ENCODE results near the gene ZFYVE28.

Gene ZFYVE28

GRCh38 chr4:2423695-2424094, 5.2 kb upstream of the ZFYVE28 start:
- no peaks in the 10 kb centered on the region for H3K9me2 ChIP-seq (replicated peaks; ENCODE audit: control insufficient read depth, low read length)
- no peak overlapping the region for H3K4me3 ChIP-seq (ENCODE audit: low read length)
- H3K36me3 ChIP-seq (ENCODE audit: control insufficient read depth, low read length), result no peaks in the 10 kb centered on the region
- H3K79me2 ChIP-seq (ENCODE audit: control insufficient read depth, low read length), result no peaks in the 10 kb centered on the region
- H3K27ac ChIP-seq (ENCODE audit: low read depth, low read length), result no peak overlapping the region
- TF ChIP-seq EZH2phosphoT487 (IDR thresholded peaks at IDR 0.05; ENCODE audit: borderline replicate concordance, low read length), result no peak
- TF ChIP-seq CTCF (IDR thresholded peaks at IDR 0.05; ENCODE audit: low read depth, low read length, poor library complexity, severe bottlenecking), result no peak
- H3K27me3 ChIP-seq (ENCODE audit: control insufficient read depth, low read length), result peaks cover 34% of the 10 kb centered on the region
- peaks cover 11% of the 10 kb centered on the region for H3K4me1 ChIP-seq (ENCODE audit: control insufficient read depth, low read length)
- H4K20me1 ChIP-seq (ENCODE audit: control insufficient read depth, insufficient read depth, low read depth, low read length), result no peaks in the 10 kb centered on the region
- H3F3A ChIP-seq (ENCODE audit: control insufficient read depth, insufficient read depth), result no peaks in the 10 kb centered on the region
- no peak overlapping the region for H3K4me2 ChIP-seq (ENCODE audit: low read length)
- H3K9me3 ChIP-seq (ENCODE audit: control insufficient read depth, insufficient read depth, low read length), result no peaks in the 10 kb centered on the region

GRCh38 chr4:2423066-2423465, 4.6 kb upstream of the ZFYVE28 start:
- Histone ChIP-seq H3K79me2 (ENCODE audit: control insufficient read depth, low read length) (no peaks in the 10 kb centered on the region), H4K20me1 (ENCODE audit: control insufficient read depth, insufficient read depth, low read depth, low read length) (no peaks in the 10 kb centered on the region), H3K27ac (ENCODE audit: low read depth, low read length) (no peak overlapping the region), H3K4me1 (ENCODE audit: control insufficient read depth, low read length) (peaks cover 11% of the 10 kb centered on the region), H3F3A (ENCODE audit: control insufficient read depth, insufficient read depth) (no peaks in the 10 kb centered on the region), H3K27me3 (ENCODE audit: control insufficient read depth, low read length) (peaks cover 35% of the 10 kb centered on the region), H3K36me3 (ENCODE audit: control insufficient read depth, low read length) (no peaks in the 10 kb centered on the region), H3K9me3 (ENCODE audit: control insufficient read depth, insufficient read depth, low read length) (no peaks in the 10 kb centered on the region), H3K9me2 (replicated peaks; ENCODE audit: control insufficient read depth, low read length) (no peaks in the 10 kb centered on the region), H3K4me3 (ENCODE audit: low read length) (no peak overlapping the region), H3K4me2 (ENCODE audit: low read length) (no peak overlapping the region)
- TF ChIP-seq EZH2phosphoT487 (IDR thresholded peaks at IDR 0.05; ENCODE audit: borderline replicate concordance, low read length), result no peak
- no peak for TF ChIP-seq CTCF (IDR thresholded peaks at IDR 0.05; ENCODE audit: low read depth, low read length, poor library complexity, severe bottlenecking)

- Histone ChIP-seq H3K4me2 (ENCODE audit: low read length) (no peak overlapping the region), H3K27ac (ENCODE audit: low read depth, low read length) (no peak overlapping the region), H3K4me3 (ENCODE audit: low read length) (no peak overlapping the region), H3K36me3 (ENCODE audit: control insufficient read depth, low read length) (no peaks in the 10 kb centered on the region), H3K9me3 (ENCODE audit: control insufficient read depth, insufficient read depth, low read length) (no peaks in the 10 kb centered on the region), H3K4me1 (ENCODE audit: control insufficient read depth, low read length) (peaks cover 11% of the 10 kb centered on the region), H3K9me2 (replicated peaks; ENCODE audit: control insufficient read depth, low read length) (no peaks in the 10 kb centered on the region), H3K79me2 (ENCODE audit: control insufficient read depth, low read length) (no peaks in the 10 kb centered on the region), H3F3A (ENCODE audit: control insufficient read depth, insufficient read depth) (no peaks in the 10 kb centered on the region), H4K20me1 (ENCODE audit: control insufficient read depth, insufficient read depth, low read depth, low read length) (no peaks in the 10 kb centered on the region), H3K27me3 (ENCODE audit: control insufficient read depth, low read length) (peaks cover 44% of the 10 kb centered on the region)
- TF ChIP-seq EZH2phosphoT487 (IDR thresholded peaks at IDR 0.05; ENCODE audit: borderline replicate concordance, low read length), result no peak
- TF ChIP-seq CTCF (IDR thresholded peaks at IDR 0.05; ENCODE audit: low read depth, low read length, poor library complexity, severe bottlenecking), result no peak
These were observed 3.5 kb upstream of the ZFYVE28 start for GRCh38 chr4:2421928-2422327.

- no peaks in the 10 kb centered on the region for H3K79me2 ChIP-seq (ENCODE audit: control insufficient read depth, low read length)
- H3K4me3 ChIP-seq (ENCODE audit: low read length), result no peak overlapping the region
- no peaks in the 10 kb centered on the region for H3F3A ChIP-seq (ENCODE audit: control insufficient read depth, insufficient read depth)
- H3K4me1 ChIP-seq (ENCODE audit: control insufficient read depth, low read length), result peaks cover 11% of the 10 kb centered on the region
- no peaks in the 10 kb centered on the region for H3K9me3 ChIP-seq (ENCODE audit: control insufficient read depth, insufficient read depth, low read length)
- no peak overlapping the region for H3K27ac ChIP-seq (ENCODE audit: low read depth, low read length)
- TF ChIP-seq EZH2phosphoT487 (IDR thresholded peaks at IDR 0.05; ENCODE audit: borderline replicate concordance, low read length), result no peak
- TF ChIP-seq CTCF (IDR thresholded peaks at IDR 0.05; ENCODE audit: low read depth, low read length, poor library complexity, severe bottlenecking), result no peak
- H3K27me3 ChIP-seq (ENCODE audit: control insufficient read depth, low read length), result peaks cover 60% of the 10 kb centered on the region
- no peaks in the 10 kb centered on the region for H4K20me1 ChIP-seq (ENCODE audit: control insufficient read depth, insufficient read depth, low read depth, low read length)
- no peaks in the 10 kb centered on the region for H3K9me2 ChIP-seq (replicated peaks; ENCODE audit: control insufficient read depth, low read length)
- no peak overlapping the region; the same call in 1 of the 2 replicates for H3K4me2 ChIP-seq (ENCODE audit: low read length)
- H3K36me3 ChIP-seq (ENCODE audit: control insufficient read depth, low read length), result no peaks in the 10 kb centered on the region
These were observed 1.4 kb upstream of the ZFYVE28 start for GRCh38 chr4:2419814-2420213.
